HCT116 (cell line): ENCODE measurements around the gene PBX3. TPM values are rescaled to one million over a fixed set of nuclear protein-coding genes. Genes with fewer than 3 reads are reported as not detected.

ENCODE experiments used
- ATAC-seq: fragments of 200-7000 bp; cut with Tn5 transposase; 2 replicates; pipeline ENCODE4 v1.9.1; 2020; ENCODE audit warnings: mild to moderate bottlenecking, moderate library complexity
- BruUV-seq: library from RNA; stranded (reverse); fragments of 400-500 nt; replicated peaks from 2 replicates; lab custom pipeline; 2021; lab: Mats Ljungman, UMichigan
- CTCF ChIA-PET: fragments of 300-600 bp; sonication (Branson Sonifier 250); formaldehyde crosslinking; loops from one replicate; lab custom pipeline; 2021; ENCODE audit warnings: antibody characterized with exemption; lab: Charles Lee
- POLR2A ChIA-PET: fragments of 300-600, 350-600 bp; sonication (Branson Sonifier 250); formaldehyde crosslinking; loops from one replicate; lab custom pipeline; 2021; ENCODE audit warnings: antibody characterized with exemption; lab: Charles Lee
- RAD21 ChIA-PET, 2 experiments: fragments of 300-600 bp; sonication (Branson Sonifier 250); formaldehyde crosslinking; loops; one replicate each; lab custom pipeline; 2023; ENCODE audit warnings: low total read pairs in 2 of 2; ENCODE audit not compliant: uncharacterized antibody in 2 of 2, unreplicated experiment in 2 of 2, low non-redundant PET in 1 of 2; lab: Charles Lee
- DNase-seq: peaks from one replicate; pipeline ENCODE4 v3.0.0-alpha.2; 2010; ENCODE audit warnings: low read depth, low spot score
- H2AFZ ChIP-seq: fragments of 200-600 bp; shearing (Covaris generic), sonication (generic); 2 replicates; pipeline ENCODE4 v1.6.1; 2017; ENCODE audit warnings: low read depth, mixed run types, mixed read lengths, antibody characterized with exemption, low read length; ENCODE audit not compliant: poor library complexity, severe bottlenecking
- H3K27ac ChIP-seq: 2 replicates; pipeline ENCODE4 v1.5.1; 2012; ENCODE audit warnings: low read depth, low read length
- H3K27me3 ChIP-seq: fragments of 200-600 bp; sonication (generic); 2 replicates; pipeline ENCODE4 v1.6.1; 2016; ENCODE audit warnings: mixed run types, low read length, mixed read lengths; ENCODE audit not compliant: insufficient read depth
- H3K36me3 ChIP-seq, 2 experiments: fragments of 200-500 bp in 1 of 2; fragments of 200-600 bp in 1 of 2; sonication (Bioruptor generic) in 1 of 2; sonication (generic) in 1 of 2; 2 replicates each; pipeline versions ENCODE4 v1.5.1 to v1.6.1; 2014 to 2016; ENCODE audit warnings: low read length in 2 of 2, inconsistent platforms in 1 of 2, mixed read lengths in 1 of 2, mixed run types in 1 of 2; ENCODE audit not compliant: insufficient read depth in 2 of 2, control insufficient read depth in 1 of 2
- H3K4me1 ChIP-seq, 2 experiments: fragments of 200-600 bp in 1 of 2; sonication (generic) in 1 of 2; 2 replicates each; pipeline versions ENCODE4 v1.5.1 to v1.6.1; 2012 to 2017; ENCODE audit warnings: low read length in 2 of 2, inconsistent platforms in 1 of 2, mild to moderate bottlenecking in 1 of 2, mixed read lengths in 1 of 2, mixed run types in 1 of 2, moderate library complexity in 1 of 2; ENCODE audit not compliant: insufficient read depth in 2 of 2, control insufficient read depth in 1 of 2
- H3K4me2 ChIP-seq: fragments of 200-600 bp; sonication (generic); 2 replicates; pipeline ENCODE4 v1.6.1; 2017; ENCODE audit warnings: mixed run types, low read length, mixed read lengths
- H3K4me3 ChIP-seq, 2 experiments: fragments of 200-600 bp in 1 of 2; sonication (generic) in 1 of 2; replicated peaks in 1 of 2; 2 replicates each; pipeline ENCODE4 v1.5.1; 2011 to 2016; ENCODE audit warnings: low read length in 2 of 2, control low read depth in 1 of 2, low read depth in 1 of 2, mild to moderate bottlenecking in 1 of 2, mixed read lengths in 1 of 2, mixed run types in 1 of 2
- H3K79me2 ChIP-seq: fragments of 200-600 bp; sonication (generic); 2 replicates; pipeline ENCODE4 v1.6.1; 2017; ENCODE audit warnings: mild to moderate bottlenecking, mixed run types, low read length, moderate library complexity, mixed read lengths; ENCODE audit not compliant: insufficient read depth
- H3K9ac ChIP-seq: fragments of 200-600 bp; sonication (generic); 2 replicates; pipeline ENCODE4 v1.6.1; 2016; ENCODE audit warnings: low read length, mixed read lengths
- H3K9me2 ChIP-seq: fragments of 200-600 bp; sonication (generic), shearing (Covaris generic); 2 replicates; pipeline ENCODE4 v1.6.1; 2017; ENCODE audit warnings: mixed run types, mild to moderate bottlenecking, moderate library complexity; ENCODE audit not compliant: insufficient read depth
- H3K9me3 ChIP-seq, 2 experiments: fragments of 200-500 bp in 1 of 2; fragments of 200-600 bp in 1 of 2; sonication (Bioruptor generic) in 1 of 2; sonication (generic) in 1 of 2; 2 replicates each; pipeline ENCODE4 v1.6.1; 2014 to 2017; ENCODE audit warnings: low read length in 2 of 2, mixed read lengths in 2 of 2, inconsistent platforms in 1 of 2, low read depth in 1 of 2, mild to moderate bottlenecking in 1 of 2, mixed run types in 1 of 2, moderate library complexity in 1 of 2; ENCODE audit not compliant: control insufficient read depth in 1 of 2, insufficient read depth in 1 of 2
- H4K20me1 ChIP-seq: fragments of 200-600 bp; sonication (generic), shearing (Covaris generic); 2 replicates; pipeline ENCODE4 v1.6.1; 2017; ENCODE audit warnings: mixed run types, mild to moderate bottlenecking, moderate library complexity; ENCODE audit not compliant: insufficient read depth
- CEBPB ChIP-seq: IDR thresholded peaks from 2 replicates; pipeline ENCODE4 v1.6.1; 2012; ENCODE audit warnings: low read depth
- CTCF ChIP-seq, 3 experiments: fragments of 200-600 bp in 1 of 3; sonication (generic) in 1 of 3; IDR thresholded peaks in 2 of 3; conservative IDR thresholded peaks in 1 of 3; 2 replicates each; pipeline ENCODE4 v1.5.1; 2012 to 2017; ENCODE audit warnings: low read depth in 2 of 3, low read length in 2 of 3, antibody characterized with exemption in 1 of 3, borderline replicate concordance in 1 of 3, control low read depth in 1 of 3, mild to moderate bottlenecking in 1 of 3, mixed read lengths in 1 of 3, mixed run types in 1 of 3, moderate library complexity in 1 of 3; ENCODE audit not compliant: insufficient read depth in 1 of 3
- EGR1 ChIP-seq: IDR thresholded peaks from 2 replicates; pipeline ENCODE4 v1.6.1; 2012; ENCODE audit warnings: low read depth
- ELF1 ChIP-seq: IDR thresholded peaks from 2 replicates; pipeline ENCODE4 v1.6.1; 2012; ENCODE audit warnings: low read depth, borderline replicate concordance
- EZH2phosphoT487 ChIP-seq: fragments of 200-600 bp; IDR thresholded peaks from 2 replicates; pipeline ENCODE4 v1.6.1; 2018; ENCODE audit warnings: antibody characterized with exemption, borderline replicate concordance
- FOSL1 ChIP-seq: IDR thresholded peaks from 2 replicates; pipeline ENCODE4 v1.6.1; 2012; ENCODE audit warnings: low read depth
- JUND ChIP-seq: IDR thresholded peaks from 2 replicates; pipeline ENCODE4 v1.6.1; 2012
- MAX ChIP-seq: IDR thresholded peaks from 2 replicates; pipeline ENCODE4 v1.6.1; 2012
- POLR2AphosphoS5 ChIP-seq: IDR thresholded peaks from 2 replicates; pipeline ENCODE4 v1.6.1; 2011; ENCODE audit warnings: mild to moderate bottlenecking, low read depth, low read length, moderate library complexity
- RAD21 ChIP-seq: IDR thresholded peaks from 2 replicates; pipeline ENCODE4 v1.6.1; 2012; ENCODE audit warnings: low read depth, mild to moderate bottlenecking
- SP1 ChIP-seq: IDR thresholded peaks from 2 replicates; pipeline ENCODE4 v1.6.1; 2012; ENCODE audit warnings: low read depth
- SRF ChIP-seq: IDR thresholded peaks from 2 replicates; pipeline ENCODE4 v1.6.1; 2012; ENCODE audit warnings: low read depth
- TCF7L2 ChIP-seq: IDR thresholded peaks from 2 replicates; pipeline ENCODE4 v1.7.0; 2011; ENCODE audit warnings: borderline replicate concordance, inconsistent platforms; ENCODE audit not compliant: insufficient read depth, insufficient read length; ENCODE audit errors: extremely low read depth
- YY1 ChIP-seq: IDR thresholded peaks from 2 replicates; pipeline ENCODE4 v1.6.1; 2011; ENCODE audit warnings: low read length, low read depth, moderate library complexity, mild to moderate bottlenecking; ENCODE audit not compliant: insufficient replicate concordance; ENCODE audit errors: extremely low read depth
- intact Hi-C: fragments of 100-400 bp; cut with micrococcal nuclease; formaldehyde crosslinking; loops from 2 replicates; pipeline ENCODE4 v1.10.0; 2022
- total RNA-seq: library from RNA; stranded (reverse); gene quantifications from one replicate; pipeline ENCODE4 v1.2.1, GENCODE V29; 2021; ENCODE audit not compliant: unreplicated experiment
- TF ChIP-seq, protein P1 (sequence below): IDR thresholded peaks from 2 replicates; pipeline ENCODE4 v1.6.1; 2012; ENCODE audit warnings: low read depth

Gene PBX3
- total RNA-seq, 1 experiment from 2014 or later, result 13.5 TPM

DNA sequence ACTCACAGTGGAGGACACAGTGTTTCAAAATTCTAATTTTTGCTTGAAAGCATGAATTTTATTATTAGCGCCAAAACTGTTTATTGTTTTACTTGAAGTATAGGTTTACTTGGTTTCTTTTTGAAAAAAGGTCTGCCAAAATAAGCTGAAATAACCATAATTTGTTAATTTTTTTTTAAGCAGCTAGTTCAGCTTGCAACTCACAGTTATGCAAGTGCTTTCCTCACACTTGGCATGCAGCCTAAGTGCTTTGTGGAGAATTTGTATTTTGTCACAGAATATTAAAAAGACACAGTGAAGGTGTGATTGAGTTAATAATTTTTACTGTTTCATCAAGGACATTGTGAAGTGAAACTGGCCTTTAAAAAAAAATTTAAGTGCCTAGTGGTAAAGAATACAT, 21.6 kb downstream of the PBX3 start:
- Histone ChIP-seq H2AFZ (no peak overlapping the region), H3K9ac (no peak overlapping the region), H3K9me2 (no peaks in the 10 kb centered on the region), H3K4me3 (no peak overlapping the region), H3K9me3 (no peaks in the 10 kb centered on the region), H3K27me3 (no peaks in the 10 kb centered on the region), H3K36me3 (no peaks in the 10 kb centered on the region), H3K4me1 (no peaks in the 10 kb centered on the region), H3K27ac (no peak overlapping the region), H3K4me2 (no peak overlapping the region), H3K79me2 (no peaks in the 10 kb centered on the region), H4K20me1 (no peaks in the 10 kb centered on the region)
- POLR2A ChIA-PET, result no interaction called here
- TF ChIP-seq ELF1 (no peak), EZH2phosphoT487 (no peak), CEBPB (no peak), TCF7L2 (no peak), JUND (no peak), RAD21 (no peak)
- TF ChIP-seq, protein P1, sequence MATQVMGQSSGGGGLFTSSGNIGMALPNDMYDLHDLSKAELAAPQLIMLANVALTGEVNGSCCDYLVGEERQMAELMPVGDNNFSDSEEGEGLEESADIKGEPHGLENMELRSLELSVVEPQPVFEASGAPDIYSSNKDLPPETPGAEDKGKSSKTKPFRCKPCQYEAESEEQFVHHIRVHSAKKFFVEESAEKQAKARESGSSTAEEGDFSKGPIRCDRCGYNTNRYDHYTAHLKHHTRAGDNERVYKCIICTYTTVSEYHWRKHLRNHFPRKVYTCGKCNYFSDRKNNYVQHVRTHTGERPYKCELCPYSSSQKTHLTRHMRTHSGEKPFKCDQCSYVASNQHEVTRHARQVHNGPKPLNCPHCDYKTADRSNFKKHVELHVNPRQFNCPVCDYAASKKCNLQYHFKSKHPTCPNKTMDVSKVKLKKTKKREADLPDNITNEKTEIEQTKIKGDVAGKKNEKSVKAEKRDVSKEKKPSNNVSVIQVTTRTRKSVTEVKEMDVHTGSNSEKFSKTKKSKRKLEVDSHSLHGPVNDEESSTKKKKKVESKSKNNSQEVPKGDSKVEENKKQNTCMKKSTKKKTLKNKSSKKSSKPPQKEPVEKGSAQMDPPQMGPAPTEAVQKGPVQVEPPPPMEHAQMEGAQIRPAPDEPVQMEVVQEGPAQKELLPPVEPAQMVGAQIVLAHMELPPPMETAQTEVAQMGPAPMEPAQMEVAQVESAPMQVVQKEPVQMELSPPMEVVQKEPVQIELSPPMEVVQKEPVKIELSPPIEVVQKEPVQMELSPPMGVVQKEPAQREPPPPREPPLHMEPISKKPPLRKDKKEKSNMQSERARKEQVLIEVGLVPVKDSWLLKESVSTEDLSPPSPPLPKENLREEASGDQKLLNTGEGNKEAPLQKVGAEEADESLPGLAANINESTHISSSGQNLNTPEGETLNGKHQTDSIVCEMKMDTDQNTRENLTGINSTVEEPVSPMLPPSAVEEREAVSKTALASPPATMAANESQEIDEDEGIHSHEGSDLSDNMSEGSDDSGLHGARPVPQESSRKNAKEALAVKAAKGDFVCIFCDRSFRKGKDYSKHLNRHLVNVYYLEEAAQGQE, result no peak
- no peak for DNase-seq
- no TSS peak for BruUV-seq
- no peak for ATAC-seq
- CTCF ChIA-PET, result no interaction called here
- intact Hi-C loops, result no loop called here
- RAD21 ChIA-PET, result no interaction called here

- no TSS peak for BruUV-seq
- Histone ChIP-seq H3K27me3 (no peaks in the 10 kb centered on the region), H4K20me1 (no peaks in the 10 kb centered on the region), H3K9ac (no peak overlapping the region), H3K4me2 (no peak overlapping the region), H3K27ac (no peak overlapping the region), H2AFZ (no peak overlapping the region), H3K4me3 (no peak overlapping the region), H3K79me2 (no peaks in the 10 kb centered on the region), H3K4me1 (no peaks in the 10 kb centered on the region), H3K36me3 (no peaks in the 10 kb centered on the region), H3K9me3 (no peaks in the 10 kb centered on the region), H3K9me2 (no peaks in the 10 kb centered on the region)
- ChIA-PET POLR2A (no interaction called here), CTCF (no interaction called here), RAD21 (no interaction called here)
- no peak for ATAC-seq
- DNase-seq, result no peak
- intact Hi-C loops, result no loop called here
- TF ChIP-seq ELF1 (no peak), POLR2AphosphoS5 (no peak), TCF7L2 (no peak), SRF (no peak), MAX (no peak), SP1 (no peak), CTCF (IDR thresholded peaks at IDR 0.05 in 2 of 3, conservative IDR thresholded peaks at IDR 0.05 in 1 of 3; ENCODE audit: borderline replicate concordance in 1 of 3, insufficient read depth in 1 of 3, low read depth in 2 of 3, low read length in 2 of 3) (no peak), YY1 (no peak), FOSL1 (no peak), EGR1 (no peak), EZH2phosphoT487 (no peak)
Observed at GRCh38 chr9:125771037-125771436, 23.9 kb downstream of the PBX3 start.
